Large intestine (tissue), 3 donors: ENCODE data around the gene PPP1R2B. TPM values are rescaled to one million over a fixed set of nuclear protein-coding genes. Genes with fewer than 3 reads are reported as not detected.

Source experiments
- DNase-seq, 2 donors: peaks; one replicate each; pipeline versions ENCODE4 v3.0.0 to v3.0.0-alpha.2; 2013
- H3K27ac ChIP-seq: one replicate; pipeline ENCODE4 v1.5.1; 2013; ENCODE audit warnings: low read length
- H3K27me3 ChIP-seq: 2 replicates; pipeline ENCODE4 v1.6.1; 2013; ENCODE audit warnings: low read length; ENCODE audit not compliant: control insufficient read depth, insufficient read depth
- H3K36me3 ChIP-seq: 2 replicates; pipeline ENCODE4 v1.6.1; 2013; ENCODE audit warnings: low read length; ENCODE audit not compliant: control insufficient read depth, insufficient read depth
- H3K4me1 ChIP-seq: one replicate; pipeline ENCODE4 v1.6.1; 2013; ENCODE audit warnings: low read length; ENCODE audit not compliant: control insufficient read depth, insufficient read depth
- H3K4me3 ChIP-seq: one replicate; pipeline ENCODE4 v1.5.1; 2013; ENCODE audit warnings: low read length
- H3K9me3 ChIP-seq: one replicate; pipeline ENCODE4 v1.6.1; 2013; ENCODE audit warnings: mild to moderate bottlenecking, low read depth, low read length, moderate library complexity; ENCODE audit not compliant: control insufficient read depth
- WGBS: methylation state at CpG from one replicate; pipeline ENCODE4 v1.1.5; 2013; ENCODE audit warnings: low lambda C conversion rate; ENCODE audit not compliant: insufficient coverage; 5-methylcytosine and 5-hydroxymethylcytosine counted together
- polyA plus RNA-seq: library from polyadenylated mRNA; unstranded; fragments of 120-200 nt; gene quantifications from one replicate; pipeline ENCODE4 v1.2.1, GENCODE V29; 2013

PPP1R2B gene
- polyA plus RNA-seq, 1 donor, result 0.06 TPM

- no peaks in the 10 kb centered on the region for H3K36me3 ChIP-seq
- no peaks in the 10 kb centered on the region for H3K9me3 ChIP-seq
- no peak for DNase-seq
- H3K4me3 ChIP-seq, result no peak overlapping the region
- no peaks in the 10 kb centered on the region for H3K4me1 ChIP-seq
- H3K27me3 ChIP-seq, result no peaks in the 10 kb centered on the region
- H3K27ac ChIP-seq, result no peak overlapping the region
Measured at GRCh38 chr5:156865427-156865826, 15.3 kb downstream of the PPP1R2B start.

- no peaks in the 10 kb centered on the region for H3K4me1 ChIP-seq
- no CpG with 5 or more reads among the region's 1 CpG for WGBS
- H3K27me3 ChIP-seq, result no peaks in the 10 kb centered on the region
- no peak overlapping the region for H3K4me3 ChIP-seq
- no peak overlapping the region for H3K27ac ChIP-seq
- H3K36me3 ChIP-seq, result no peaks in the 10 kb centered on the region
- H3K9me3 ChIP-seq, result no peaks in the 10 kb centered on the region
- DNase-seq, result no peak
Measured at GRCh38 chr5:156870498-156870839, 20.4 kb downstream of the PPP1R2B start.

GRCh38 chr5:156871212-156871611, 21.1 kb downstream of the PPP1R2B start:
- H3K36me3 ChIP-seq, result no peaks in the 10 kb centered on the region
- WGBS, result no CpG with 5 or more reads among the region's 1 CpG
- DNase-seq, result no peak
- no peaks in the 10 kb centered on the region for H3K9me3 ChIP-seq
- no peaks in the 10 kb centered on the region for H3K4me1 ChIP-seq
- no peak overlapping the region for H3K27ac ChIP-seq
- no peak overlapping the region for H3K4me3 ChIP-seq
- H3K27me3 ChIP-seq, result no peaks in the 10 kb centered on the region

GRCh38 chr5:156879665-156880285, 29.7 kb downstream of the PPP1R2B start:
- 40% methylated on average over 1 of the region's 3 CpGs for WGBS
- Histone ChIP-seq H3K4me1 (no peaks in the 10 kb centered on the region), H3K4me3 (no peak overlapping the region), H3K27ac (no peak overlapping the region), H3K9me3 (no peaks in the 10 kb centered on the region), H3K36me3 (no peaks in the 10 kb centered on the region), H3K27me3 (no peaks in the 10 kb centered on the region)
- DNase-seq, result no peak

- no peaks in the 10 kb centered on the region for H3K36me3 ChIP-seq
- 50% methylated on average over 2 of the region's 3 CpGs for WGBS
- no peaks in the 10 kb centered on the region for H3K4me1 ChIP-seq
- no peaks in the 10 kb centered on the region for H3K9me3 ChIP-seq
- DNase-seq, result no peak
- H3K27ac ChIP-seq, result no peak overlapping the region
- no peaks in the 10 kb centered on the region for H3K27me3 ChIP-seq
- no peak overlapping the region for H3K4me3 ChIP-seq
Measured at GRCh38 chr5:156883316-156883875, 33.3 kb downstream of the PPP1R2B start.

GRCh38 chr5:156888520-156888919, 38.4 kb downstream of the PPP1R2B start:
- no peak for DNase-seq
- no peak overlapping the region for H3K4me3 ChIP-seq
- no peak overlapping the region for H3K27ac ChIP-seq
- no peaks in the 10 kb centered on the region for H3K9me3 ChIP-seq
- no CpG with 5 or more reads among the region's 2 CpGs for WGBS
- H3K4me1 ChIP-seq, result no peaks in the 10 kb centered on the region
- H3K36me3 ChIP-seq, result no peaks in the 10 kb centered on the region
- H3K27me3 ChIP-seq, result no peaks in the 10 kb centered on the region

GRCh38 chr5:156892223-156892622, 42.1 kb downstream of the PPP1R2B start:
- no peaks in the 10 kb centered on the region for H3K4me1 ChIP-seq
- H3K4me3 ChIP-seq, result no peak overlapping the region
- no peak overlapping the region for H3K27ac ChIP-seq
- no peak for DNase-seq
- no CpG with 5 or more reads among the region's 1 CpG for WGBS
- H3K27me3 ChIP-seq, result no peaks in the 10 kb centered on the region
- no peaks in the 10 kb centered on the region for H3K9me3 ChIP-seq
- no peaks in the 10 kb centered on the region for H3K36me3 ChIP-seq

- 92% methylated on average over 2 of the region's 4 CpGs for WGBS
- Histone ChIP-seq H3K27ac (no peak overlapping the region), H3K36me3 (no peaks in the 10 kb centered on the region), H3K27me3 (no peaks in the 10 kb centered on the region), H3K9me3 (no peaks in the 10 kb centered on the region), H3K4me3 (no peak overlapping the region), H3K4me1 (no peaks in the 10 kb centered on the region)
- no peak for DNase-seq
Measured at GRCh38 chr5:156892864-156893263, 42.8 kb downstream of the PPP1R2B start.

GRCh38 chr5:156893517-156893916, 43.4 kb downstream of the PPP1R2B start:
- Histone ChIP-seq H3K27me3 (no peaks in the 10 kb centered on the region), H3K4me3 (no peak overlapping the region), H3K4me1 (no peaks in the 10 kb centered on the region), H3K9me3 (no peaks in the 10 kb centered on the region), H3K36me3 (no peaks in the 10 kb centered on the region), H3K27ac (no peak overlapping the region)
- no CpG with 5 or more reads among the region's 1 CpG for WGBS
- DNase-seq, result no peak

- no peaks in the 10 kb centered on the region for H3K4me1 ChIP-seq
- no peaks in the 10 kb centered on the region for H3K36me3 ChIP-seq
- DNase-seq, result no peak
- WGBS, result no CpG with 5 or more reads among the region's 7 CpGs
- no peak overlapping the region for H3K27ac ChIP-seq
- H3K4me3 ChIP-seq, result no peak overlapping the region
- H3K27me3 ChIP-seq, result no peaks in the 10 kb centered on the region
- H3K9me3 ChIP-seq, result no peaks in the 10 kb centered on the region
Measured at GRCh38 chr5:156896546-156896945, 46.5 kb downstream of the PPP1R2B start.
